Activated naive CD8-positive, alpha-beta T cell treated with anti-CD3 and anti-CD28 coated beads, Interleukin-2, amount 50 U/mL, for 16 hours (primary cell): ENCODE results near the gene IFFO2.

Experiments used
- DNase-seq: peaks from one replicate; pipeline ENCODE4 v3.0.0-alpha.2; 2020; ENCODE audit warnings: low read depth, low spot score

The IFFO2 gene

GRCh38 chr1:18950401-18951026 is 6.0 kb downstream of the IFFO2 start:
- no peak for DNase-seq

GRCh38 chr1:18949686-18950400 is 6.6 kb downstream of the IFFO2 start:
- DNase-seq, result no peak

GRCh38 chr1:18948913-18949685 is 7.4 kb downstream of the IFFO2 start:
- no peak for DNase-seq

- DNase-seq, result no peak
Observed at GRCh38 chr1:18948048-18948912, 8.2 kb downstream of the IFFO2 start.

- DNase-seq, result no peak
Observed at GRCh38 chr1:18947570-18947969, 8.9 kb downstream of the IFFO2 start.

- DNase-seq, result no peak
Observed at GRCh38 chr1:18946550-18947381, 9.7 kb downstream of the IFFO2 start.

GRCh38 chr1:18945401-18945849 is 11.1 kb downstream of the IFFO2 start:
- DNase-seq, result no peak

- no peak for DNase-seq
Observed at GRCh38 chr1:18944810-18945209, 11.7 kb downstream of the IFFO2 start.

- no peak for DNase-seq
Observed at GRCh38 chr1:18943914-18944572, 12.4 kb downstream of the IFFO2 start.

- no peak for DNase-seq
Observed at GRCh38 chr1:18943162-18943561, 13.3 kb downstream of the IFFO2 start.

GRCh38 chr1:18942340-18942739 is 14.1 kb downstream of the IFFO2 start:
- no peak for DNase-seq

GRCh38 chr1:18941221-18942141 is 15.0 kb downstream of the IFFO2 start:
- no peak for DNase-seq

- DNase-seq, result no peak
Observed at GRCh38 chr1:18940303-18941020, 16.0 kb downstream of the IFFO2 start.

- no peak for DNase-seq
Observed at GRCh38 chr1:18939398-18940302, 16.8 kb downstream of the IFFO2 start.

- no peak for DNase-seq
Observed at GRCh38 chr1:18938707-18939070, 17.8 kb downstream of the IFFO2 start.

- DNase-seq, result no peak
Observed at GRCh38 chr1:18938008-18938706, 18.3 kb downstream of the IFFO2 start.

- DNase-seq, result no peak
Observed at GRCh38 chr1:18937539-18937938, 18.9 kb downstream of the IFFO2 start.
